ENCODE results near the gene KRT32. TPM values are rescaled to one million over a fixed set of nuclear protein-coding genes. Genes with fewer than 3 reads are reported as not detected.
"Not testable (repeated sequence)": the region's sequence is repeated elsewhere in the genome, so short reads cannot be mapped to it uniquely, and the experiment has no call there.

The KRT32 gene
- total and polyA plus RNA-seq, 2 donors from 2014 or later: not detected

GRCh38 chr17:41429667-41430066, 37.5 kb downstream of the KRT32 start:
- no peaks in the 10 kb centered on the region for H3K27me3 ChIP-seq (ENCODE audit: control insufficient read depth, insufficient read depth, low read length)
- no peak for FAIRE-seq
- TF ChIP-seq CTCF (IDR thresholded peaks at IDR 0.05; ENCODE audit: borderline replicate concordance, extremely low read depth, insufficient read depth): no peak
- H3K4me1 ChIP-seq (ENCODE audit: control insufficient read depth in 2 of 3, insufficient read depth in 2 of 3, low read depth in 1 of 3, low read length in 3 of 3): no peaks in the 10 kb centered on the region
- intact Hi-C loops (cut with DNase I): no loop called here
- H3K4me3 ChIP-seq (ENCODE audit: low read length in 3 of 3): no peak overlapping the region
- H3K36me3 ChIP-seq (ENCODE audit: control insufficient read depth in 2 of 3, insufficient read depth in 3 of 3, low read length in 3 of 3): no peaks in the 10 kb centered on the region
- no peak overlapping the region for H3K9ac ChIP-seq (ENCODE audit: low read length in 3 of 3)
- no peak for DNase-seq
- no peak overlapping the region for H3K27ac ChIP-seq (ENCODE audit: low read depth in 2 of 2, low read length in 2 of 2)
- no peaks in the 10 kb centered on the region for H3K9me3 ChIP-seq (ENCODE audit: control insufficient read depth in 2 of 3, insufficient read depth in 1 of 3, low read length in 3 of 3)

- no peaks in the 10 kb centered on the region for H3K36me3 ChIP-seq (ENCODE audit: control insufficient read depth in 2 of 3, insufficient read depth in 3 of 3, low read length in 3 of 3)
- intact Hi-C loops (cut with DNase I): no loop called here
- FAIRE-seq (no peak), DNase-seq (no peak)
- H3K4me1 ChIP-seq (ENCODE audit: control insufficient read depth in 2 of 3, insufficient read depth in 2 of 3, low read depth in 1 of 3, low read length in 3 of 3): no peaks in the 10 kb centered on the region
- no peak overlapping the region for H3K27ac ChIP-seq (ENCODE audit: low read depth in 2 of 2, low read length in 2 of 2)
- no peaks in the 10 kb centered on the region for H3K27me3 ChIP-seq (ENCODE audit: control insufficient read depth, insufficient read depth, low read length)
- no peaks in the 10 kb centered on the region for H3K9me3 ChIP-seq (ENCODE audit: control insufficient read depth in 2 of 3, insufficient read depth in 1 of 3, low read length in 3 of 3)
- no peak for TF ChIP-seq CTCF (IDR thresholded peaks at IDR 0.05; ENCODE audit: borderline replicate concordance, extremely low read depth, insufficient read depth)
- H3K4me3 ChIP-seq (ENCODE audit: low read length in 3 of 3): no peak overlapping the region
- H3K9ac ChIP-seq (ENCODE audit: low read length in 3 of 3): no peak overlapping the region
Measured at GRCh38 chr17:41428591-41429291, 38.4 kb downstream of the KRT32 start.

- no peaks in the 10 kb centered on the region for H3K9me3 ChIP-seq (ENCODE audit: control insufficient read depth in 2 of 3, insufficient read depth in 1 of 3, low read length in 3 of 3)
- no peaks in the 10 kb centered on the region for H3K4me1 ChIP-seq (ENCODE audit: control insufficient read depth in 2 of 3, insufficient read depth in 2 of 3, low read depth in 1 of 3, low read length in 3 of 3)
- FAIRE-seq (no peak), DNase-seq (no peak)
- H3K36me3 ChIP-seq (ENCODE audit: control insufficient read depth in 2 of 3, insufficient read depth in 3 of 3, low read length in 3 of 3): no peaks in the 10 kb centered on the region
- no peaks in the 10 kb centered on the region for H3K27me3 ChIP-seq (ENCODE audit: control insufficient read depth, insufficient read depth, low read length)
- TF ChIP-seq CTCF (IDR thresholded peaks at IDR 0.05; ENCODE audit: borderline replicate concordance, extremely low read depth, insufficient read depth): no peak
- no peak within 1 kb of the TSS for H3K27ac ChIP-seq (ENCODE audit: low read depth in 2 of 2, low read length in 2 of 2)
- no peak within 1 kb of the TSS for H3K4me3 ChIP-seq (ENCODE audit: low read length in 3 of 3)
- intact Hi-C loops (cut with DNase I): no loop called here
- H3K9ac ChIP-seq (ENCODE audit: low read length in 3 of 3): no peak within 1 kb of the TSS
Measured at GRCh38 chr17:41424111-41424635, 43.0 kb downstream of the KRT32 start, which contains the start of gene KRT37. TSS of gene KRT37 (minus strand) at chr17:41424585. CDS start at chr17:41424523, 62 bp downstream.

- H3K27me3 ChIP-seq (ENCODE audit: control insufficient read depth, insufficient read depth, low read length); H3K36me3 ChIP-seq (ENCODE audit: control insufficient read depth in 2 of 3, insufficient read depth in 3 of 3, low read length in 3 of 3); FAIRE-seq; H3K4me3 ChIP-seq (ENCODE audit: low read length in 3 of 3); H3K9ac ChIP-seq (ENCODE audit: low read length in 3 of 3); H3K9me3 ChIP-seq (ENCODE audit: control insufficient read depth in 2 of 3, insufficient read depth in 1 of 3, low read length in 3 of 3); H3K4me1 ChIP-seq (ENCODE audit: control insufficient read depth in 2 of 3, insufficient read depth in 2 of 3, low read depth in 1 of 3, low read length in 3 of 3); intact Hi-C loops (cut with DNase I); DNase-seq; H3K27ac ChIP-seq (ENCODE audit: low read depth in 2 of 2, low read length in 2 of 2): not testable (repeated sequence)
Measured at GRCh38 chr17:41422586-41422985, 44.6 kb downstream of the KRT32 start.

All from kidney (tissue), 14 donors.